GM23338 (cell line): ENCODE data around the gene SNX11. TPM values are rescaled to one million over a fixed set of nuclear protein-coding genes. Genes with fewer than 3 reads are reported as not detected.

Experiments
- ATAC-seq: fragments of 200-7000 bp; cut with Tn5 transposase; 3 replicates; pipeline ENCODE4 v1.9.1; 2020
- DNase-seq: peaks from one replicate; pipeline ENCODE4 v3.0.0-alpha.2; 2015; ENCODE audit warnings: low spot score
- H2AFZ ChIP-seq: fragments of 200-600 bp; sonication (generic); 2 replicates; pipeline ENCODE4 v1.8.0; 2016; ENCODE audit warnings: antibody characterized with exemption, mild to moderate bottlenecking, moderate library complexity
- H3F3A ChIP-seq: fragments of 200-600 bp; sonication (generic); replicated peaks from 2 replicates; pipeline ENCODE4 v1.8.0; 2017; ENCODE audit warnings: antibody characterized with exemption, mixed run types, low read depth
- H3K27ac ChIP-seq: fragments of 200-600 bp; sonication (generic); 2 replicates; pipeline ENCODE4 v1.6.1; 2016; ENCODE audit warnings: low read depth
- H3K27me3 ChIP-seq: fragments of 200-600 bp; sonication (generic); 2 replicates; pipeline ENCODE4 v1.8.0; 2016; ENCODE audit warnings: mild to moderate bottlenecking, mixed run types, moderate library complexity; ENCODE audit not compliant: insufficient read depth
- H3K36me3 ChIP-seq: fragments of 200-600 bp; sonication (generic); 2 replicates; pipeline ENCODE4 v1.8.0; 2016; ENCODE audit warnings: mild to moderate bottlenecking; ENCODE audit not compliant: insufficient read depth
- H3K4me1 ChIP-seq: fragments of 200-600 bp; sonication (generic); 2 replicates; pipeline ENCODE4 v1.8.0; 2016; ENCODE audit warnings: mild to moderate bottlenecking, moderate library complexity; ENCODE audit not compliant: insufficient read depth
- H3K4me2 ChIP-seq: fragments of 200-600 bp; sonication (generic); 2 replicates; pipeline ENCODE4 v1.7.1; 2017; ENCODE audit warnings: mixed run types
- H3K4me3 ChIP-seq: fragments of 200-600 bp; sonication (generic); 2 replicates; pipeline ENCODE4 v1.6.1; 2016; ENCODE audit warnings: mixed run types
- H3K79me2 ChIP-seq: fragments of 200-600 bp; sonication (generic); replicated peaks from 2 replicates; pipeline ENCODE4 v1.8.0; 2017; ENCODE audit warnings: mild to moderate bottlenecking; ENCODE audit not compliant: insufficient read depth
- H3K9me2 ChIP-seq: fragments of 200-600 bp; sonication (generic); 2 replicates; pipeline ENCODE4 v1.8.0; 2017; ENCODE audit not compliant: insufficient read depth
- H4K20me1 ChIP-seq: fragments of 200-600 bp; sonication (generic); replicated peaks from 2 replicates; pipeline ENCODE4 v1.8.0; 2017; ENCODE audit warnings: mild to moderate bottlenecking; ENCODE audit not compliant: insufficient read depth
- H3K27ac Mint-ChIP-seq: 2 replicates; pipeline ENCODE4 v1.8.0; 2020; ENCODE audit warnings: inconsistent platforms, mild to moderate bottlenecking, moderate library complexity, mixed read lengths
- H3K27me3 Mint-ChIP-seq: 3 replicates; pipeline ENCODE4 v1.8.0; 2022; ENCODE audit warnings: low read depth, mild to moderate bottlenecking, moderate library complexity, mixed read lengths, inconsistent platforms; ENCODE audit not compliant: insufficient read depth, poor library complexity
- H3K36me3 Mint-ChIP-seq: 3 replicates; pipeline ENCODE4 v1.8.0; 2021; ENCODE audit warnings: low read depth, mild to moderate bottlenecking, inconsistent platforms, moderate library complexity, mixed read lengths
- H3K4me1 Mint-ChIP-seq: 3 replicates; pipeline ENCODE4 v1.8.0; 2020; ENCODE audit warnings: mild to moderate bottlenecking, inconsistent platforms, mixed read lengths
- H3K4me3 Mint-ChIP-seq: 3 replicates; pipeline ENCODE4 v1.8.0; 2021; ENCODE audit warnings: moderate library complexity, mild to moderate bottlenecking, inconsistent platforms, mixed read lengths
- H3K9me3 Mint-ChIP-seq: 3 replicates; pipeline ENCODE4 v1.8.0; 2020; ENCODE audit warnings: moderate library complexity, mild to moderate bottlenecking, inconsistent platforms, mixed read lengths
- CREB1 ChIP-seq: fragments of 250-450 bp; sonication (Bioruptor Pico); IDR thresholded peaks from 2 replicates; pipeline ENCODE4 v1.5.0; 2020; ENCODE audit warnings: low read depth, mild to moderate bottlenecking, moderate library complexity
- EZH2 ChIP-seq: fragments of 200-600 bp; sonication (generic); IDR thresholded peaks from one replicate; pipeline ENCODE4 v1.8.0; 2017; ENCODE audit warnings: antibody characterized with exemption, mild to moderate bottlenecking, low read depth; ENCODE audit not compliant: unreplicated experiment
- EZH2phosphoT487 ChIP-seq: fragments of 200-600 bp; sonication (generic); IDR thresholded peaks from one replicate; pipeline ENCODE4 v1.8.1; 2018; ENCODE audit warnings: antibody characterized with exemption; ENCODE audit not compliant: unreplicated experiment
- JUNB ChIP-seq: IDR thresholded peaks from one replicate; pipeline ENCODE4 v1.6.1; 2016; ENCODE audit warnings: antibody characterized with exemption; ENCODE audit not compliant: unreplicated experiment
- NANOG ChIP-seq: IDR thresholded peaks from 2 replicates; pipeline ENCODE4 v1.6.1; 2016; ENCODE audit warnings: antibody characterized with exemption, borderline replicate concordance
- POLR2AphosphoS5 ChIP-seq: IDR thresholded peaks from 2 replicates; pipeline ENCODE4 v1.6.1; 2016; ENCODE audit warnings: antibody characterized with exemption, low read depth
- ZNF114 ChIP-seq: fragments of 250-450 bp; sonication (Bioruptor Pico); IDR thresholded peaks from 2 replicates; pipeline ENCODE4 v1.5.0; 2020; ENCODE audit warnings: mild to moderate bottlenecking, moderate library complexity
- ZNF331 ChIP-seq: fragments of 250-450 bp; sonication (Bioruptor Pico); IDR thresholded peaks from 2 replicates; pipeline ENCODE4 v1.5.0; 2020; ENCODE audit warnings: low read depth, mild to moderate bottlenecking, moderate library complexity
- polyA plus RNA-seq: library from polyadenylated mRNA; unstranded; fragments of >200 nt; fragmentation: Nextera tagmentation; extraction: Ambion mirVana; gene quantifications from 2 replicates; pipeline ENCODE4 v1.2.1, GENCODE V29; 2016
- total RNA-seq: library from RNA; depleted of rRNA; stranded (reverse); fragments of >200 nt; shearing (Covaris generic); gene quantifications from 2 replicates; pipeline ENCODE4 v1.2.3, GENCODE V29; 2014
- TF ChIP-seq, protein P1 (sequence below): IDR thresholded peaks from one replicate; pipeline ENCODE4 v1.6.1; 2018; ENCODE audit warnings: antibody characterized with exemption; ENCODE audit not compliant: unreplicated experiment
- TF ChIP-seq, protein P2 (sequence below), 2 experiments: fragments of 200-600 bp in 1 of 2; sonication (generic) in 1 of 2; conservative IDR thresholded peaks; 2 replicates each; pipeline versions ENCODE4 v1.5.1 to v1.6.1; 2016 to 2017; ENCODE audit warnings: antibody characterized with exemption in 2 of 2, low read depth in 2 of 2, mild to moderate bottlenecking in 2 of 2, moderate library complexity in 1 of 2
- TF ChIP-seq, protein P3 (sequence below): fragments of 250-450 bp; sonication (Bioruptor Pico); IDR thresholded peaks from 2 replicates; pipeline ENCODE4 v1.5.0; 2020; ENCODE audit warnings: mild to moderate bottlenecking, moderate library complexity
- TF ChIP-seq, protein P4 (sequence below): IDR thresholded peaks from 2 replicates; pipeline ENCODE4 v1.6.1; 2016; ENCODE audit warnings: antibody characterized with exemption

Gene SNX11
- total and polyA plus RNA-seq, 2 experiments from 2014 or later: 7.9 to 16.3 TPM

DNA sequence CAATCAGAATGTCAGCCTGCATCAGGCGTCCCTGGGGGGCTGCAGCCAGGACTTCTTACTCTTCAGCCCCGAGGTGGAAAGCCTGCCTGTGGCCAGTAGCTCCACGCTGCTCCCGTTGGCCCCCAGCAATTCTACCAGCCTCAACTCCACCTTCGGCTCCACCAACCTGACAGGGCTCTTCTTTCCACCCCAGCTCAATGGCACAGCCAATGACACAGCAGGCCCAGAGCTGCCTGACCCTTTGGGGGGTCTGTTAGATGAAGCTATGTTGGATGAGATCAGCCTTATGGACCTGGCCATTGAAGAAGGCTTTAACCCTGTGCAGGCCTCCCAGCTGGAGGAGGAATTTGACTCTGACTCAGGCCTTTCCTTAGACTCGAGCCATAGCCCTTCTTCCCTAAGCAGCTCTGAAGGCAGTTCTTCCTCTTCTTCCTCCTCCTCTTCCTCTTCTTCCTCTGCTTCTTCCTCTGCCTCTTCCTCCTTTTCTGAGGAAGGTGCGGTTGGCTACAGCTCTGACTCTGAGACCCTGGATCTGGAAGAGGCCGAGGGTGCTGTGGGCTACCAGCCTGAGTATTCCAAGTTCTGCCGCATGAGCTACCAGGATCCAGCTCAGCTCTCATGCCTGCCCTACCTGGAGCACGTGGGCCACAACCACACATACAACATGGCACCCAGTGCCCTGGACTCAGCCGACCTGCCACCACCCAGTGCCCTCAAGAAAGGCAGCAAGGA, 49.0 kb upstream of the SNX11 start:
- H3K4me3 ChIP-seq: no peak overlapping the region
- Mint-ChIP-seq H3K27ac (peak overlapping the region; percentile 100), H3K4me1 (peaks cover 56% of the 10 kb centered on the region), H3K36me3 (peaks cover 82% of the 10 kb centered on the region), H3K9me3 (no peaks in the 10 kb centered on the region), H3K27me3 (peaks cover 32% of the 10 kb centered on the region), H3K4me3 (peak overlapping the region; percentile 20; the same call in 1 of the 3 replicates)
- no peaks in the 10 kb centered on the region for H3K27me3 ChIP-seq
- peaks cover 24% of the 10 kb centered on the region for H3K4me1 ChIP-seq
- TF ChIP-seq, protein P1, sequence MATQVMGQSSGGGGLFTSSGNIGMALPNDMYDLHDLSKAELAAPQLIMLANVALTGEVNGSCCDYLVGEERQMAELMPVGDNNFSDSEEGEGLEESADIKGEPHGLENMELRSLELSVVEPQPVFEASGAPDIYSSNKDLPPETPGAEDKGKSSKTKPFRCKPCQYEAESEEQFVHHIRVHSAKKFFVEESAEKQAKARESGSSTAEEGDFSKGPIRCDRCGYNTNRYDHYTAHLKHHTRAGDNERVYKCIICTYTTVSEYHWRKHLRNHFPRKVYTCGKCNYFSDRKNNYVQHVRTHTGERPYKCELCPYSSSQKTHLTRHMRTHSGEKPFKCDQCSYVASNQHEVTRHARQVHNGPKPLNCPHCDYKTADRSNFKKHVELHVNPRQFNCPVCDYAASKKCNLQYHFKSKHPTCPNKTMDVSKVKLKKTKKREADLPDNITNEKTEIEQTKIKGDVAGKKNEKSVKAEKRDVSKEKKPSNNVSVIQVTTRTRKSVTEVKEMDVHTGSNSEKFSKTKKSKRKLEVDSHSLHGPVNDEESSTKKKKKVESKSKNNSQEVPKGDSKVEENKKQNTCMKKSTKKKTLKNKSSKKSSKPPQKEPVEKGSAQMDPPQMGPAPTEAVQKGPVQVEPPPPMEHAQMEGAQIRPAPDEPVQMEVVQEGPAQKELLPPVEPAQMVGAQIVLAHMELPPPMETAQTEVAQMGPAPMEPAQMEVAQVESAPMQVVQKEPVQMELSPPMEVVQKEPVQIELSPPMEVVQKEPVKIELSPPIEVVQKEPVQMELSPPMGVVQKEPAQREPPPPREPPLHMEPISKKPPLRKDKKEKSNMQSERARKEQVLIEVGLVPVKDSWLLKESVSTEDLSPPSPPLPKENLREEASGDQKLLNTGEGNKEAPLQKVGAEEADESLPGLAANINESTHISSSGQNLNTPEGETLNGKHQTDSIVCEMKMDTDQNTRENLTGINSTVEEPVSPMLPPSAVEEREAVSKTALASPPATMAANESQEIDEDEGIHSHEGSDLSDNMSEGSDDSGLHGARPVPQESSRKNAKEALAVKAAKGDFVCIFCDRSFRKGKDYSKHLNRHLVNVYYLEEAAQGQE: no peak
- TF ChIP-seq EZH2phosphoT487 (no peak), CREB1 (CRISPR knock-in tag) (no peak), ZNF114 (CRISPR knock-in tag) (no peak), JUNB (no peak), NANOG (no peak), EZH2 (no peak), POLR2AphosphoS5 (no peak), ZNF331 (CRISPR knock-in tag) (no peak)
- TF ChIP-seq, protein P2, sequence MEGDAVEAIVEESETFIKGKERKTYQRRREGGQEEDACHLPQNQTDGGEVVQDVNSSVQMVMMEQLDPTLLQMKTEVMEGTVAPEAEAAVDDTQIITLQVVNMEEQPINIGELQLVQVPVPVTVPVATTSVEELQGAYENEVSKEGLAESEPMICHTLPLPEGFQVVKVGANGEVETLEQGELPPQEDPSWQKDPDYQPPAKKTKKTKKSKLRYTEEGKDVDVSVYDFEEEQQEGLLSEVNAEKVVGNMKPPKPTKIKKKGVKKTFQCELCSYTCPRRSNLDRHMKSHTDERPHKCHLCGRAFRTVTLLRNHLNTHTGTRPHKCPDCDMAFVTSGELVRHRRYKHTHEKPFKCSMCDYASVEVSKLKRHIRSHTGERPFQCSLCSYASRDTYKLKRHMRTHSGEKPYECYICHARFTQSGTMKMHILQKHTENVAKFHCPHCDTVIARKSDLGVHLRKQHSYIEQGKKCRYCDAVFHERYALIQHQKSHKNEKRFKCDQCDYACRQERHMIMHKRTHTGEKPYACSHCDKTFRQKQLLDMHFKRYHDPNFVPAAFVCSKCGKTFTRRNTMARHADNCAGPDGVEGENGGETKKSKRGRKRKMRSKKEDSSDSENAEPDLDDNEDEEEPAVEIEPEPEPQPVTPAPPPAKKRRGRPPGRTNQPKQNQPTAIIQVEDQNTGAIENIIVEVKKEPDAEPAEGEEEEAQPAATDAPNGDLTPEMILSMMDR (conservative IDR thresholded peaks at IDR 0.05; ENCODE audit: low read depth in 2 of 2): no peak
- TF ChIP-seq, protein P3, sequence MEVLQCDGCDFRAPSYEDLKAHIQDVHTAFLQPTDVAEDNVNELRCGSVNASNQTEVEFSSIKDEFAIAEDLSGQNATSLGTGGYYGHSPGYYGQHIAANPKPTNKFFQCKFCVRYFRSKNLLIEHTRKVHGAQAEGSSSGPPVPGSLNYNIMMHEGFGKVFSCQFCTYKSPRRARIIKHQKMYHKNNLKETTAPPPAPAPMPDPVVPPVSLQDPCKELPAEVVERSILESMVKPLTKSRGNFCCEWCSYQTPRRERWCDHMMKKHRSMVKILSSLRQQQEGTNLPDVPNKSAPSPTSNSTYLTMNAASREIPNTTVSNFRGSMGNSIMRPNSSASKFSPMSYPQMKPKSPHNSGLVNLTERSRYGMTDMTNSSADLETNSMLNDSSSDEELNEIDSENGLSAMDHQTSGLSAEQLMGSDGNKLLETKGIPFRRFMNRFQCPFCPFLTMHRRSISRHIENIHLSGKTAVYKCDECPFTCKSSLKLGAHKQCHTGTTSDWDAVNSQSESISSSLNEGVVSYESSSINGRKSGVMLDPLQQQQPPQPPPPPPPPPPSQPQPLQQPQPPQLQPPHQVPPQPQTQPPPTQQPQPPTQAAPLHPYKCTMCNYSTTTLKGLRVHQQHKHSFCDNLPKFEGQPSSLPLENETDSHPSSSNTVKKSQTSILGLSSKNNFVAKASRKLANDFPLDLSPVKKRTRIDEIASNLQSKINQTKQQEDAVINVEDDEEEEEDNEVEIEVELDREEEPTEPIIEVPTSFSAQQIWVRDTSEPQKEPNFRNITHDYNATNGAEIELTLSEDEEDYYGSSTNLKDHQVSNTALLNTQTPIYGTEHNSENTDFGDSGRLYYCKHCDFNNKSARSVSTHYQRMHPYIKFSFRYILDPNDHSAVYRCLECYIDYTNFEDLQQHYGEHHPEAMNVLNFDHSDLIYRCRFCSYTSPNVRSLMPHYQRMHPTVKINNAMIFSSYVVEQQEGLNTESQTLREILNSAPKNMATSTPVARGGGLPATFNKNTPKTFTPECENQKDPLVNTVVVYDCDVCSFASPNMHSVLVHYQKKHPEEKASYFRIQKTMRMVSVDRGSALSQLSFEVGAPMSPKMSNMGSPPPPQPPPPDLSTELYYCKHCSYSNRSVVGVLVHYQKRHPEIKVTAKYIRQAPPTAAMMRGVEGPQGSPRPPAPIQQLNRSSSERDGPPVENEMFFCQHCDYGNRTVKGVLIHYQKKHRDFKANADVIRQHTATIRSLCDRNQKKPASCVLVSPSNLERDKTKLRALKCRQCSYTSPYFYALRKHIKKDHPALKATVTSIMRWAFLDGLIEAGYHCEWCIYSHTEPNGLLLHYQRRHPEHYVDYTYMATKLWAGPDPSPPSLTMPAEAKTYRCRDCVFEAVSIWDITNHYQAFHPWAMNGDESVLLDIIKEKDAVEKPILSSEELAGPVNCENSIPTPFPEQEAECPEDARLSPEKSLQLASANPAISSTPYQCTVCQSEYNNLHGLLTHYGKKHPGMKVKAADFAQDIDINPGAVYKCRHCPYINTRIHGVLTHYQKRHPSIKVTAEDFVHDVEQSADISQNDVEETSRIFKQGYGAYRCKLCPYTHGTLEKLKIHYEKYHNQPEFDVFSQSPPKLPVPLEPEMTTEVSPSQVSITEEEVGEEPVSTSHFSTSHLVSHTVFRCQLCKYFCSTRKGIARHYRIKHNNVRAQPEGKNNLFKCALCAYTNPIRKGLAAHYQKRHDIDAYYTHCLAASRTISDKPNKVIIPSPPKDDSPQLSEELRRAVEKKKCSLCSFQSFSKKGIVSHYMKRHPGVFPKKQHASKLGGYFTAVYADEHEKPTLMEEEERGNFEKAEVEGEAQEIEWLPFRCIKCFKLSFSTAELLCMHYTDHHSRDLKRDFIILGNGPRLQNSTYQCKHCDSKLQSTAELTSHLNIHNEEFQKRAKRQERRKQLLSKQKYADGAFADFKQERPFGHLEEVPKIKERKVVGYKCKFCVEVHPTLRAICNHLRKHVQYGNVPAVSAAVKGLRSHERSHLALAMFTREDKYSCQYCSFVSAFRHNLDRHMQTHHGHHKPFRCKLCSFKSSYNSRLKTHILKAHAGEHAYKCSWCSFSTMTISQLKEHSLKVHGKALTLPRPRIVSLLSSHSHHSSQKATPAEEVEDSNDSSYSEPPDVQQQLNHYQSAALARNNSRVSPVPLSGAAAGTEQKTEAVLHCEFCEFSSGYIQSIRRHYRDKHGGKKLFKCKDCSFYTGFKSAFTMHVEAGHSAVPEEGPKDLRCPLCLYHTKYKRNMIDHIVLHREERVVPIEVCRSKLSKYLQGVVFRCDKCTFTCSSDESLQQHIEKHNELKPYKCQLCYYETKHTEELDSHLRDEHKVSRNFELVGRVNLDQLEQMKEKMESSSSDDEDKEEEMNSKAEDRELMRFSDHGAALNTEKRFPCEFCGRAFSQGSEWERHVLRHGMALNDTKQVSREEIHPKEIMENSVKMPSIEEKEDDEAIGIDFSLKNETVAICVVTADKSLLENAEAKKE: no peak
- TF ChIP-seq, protein P4, sequence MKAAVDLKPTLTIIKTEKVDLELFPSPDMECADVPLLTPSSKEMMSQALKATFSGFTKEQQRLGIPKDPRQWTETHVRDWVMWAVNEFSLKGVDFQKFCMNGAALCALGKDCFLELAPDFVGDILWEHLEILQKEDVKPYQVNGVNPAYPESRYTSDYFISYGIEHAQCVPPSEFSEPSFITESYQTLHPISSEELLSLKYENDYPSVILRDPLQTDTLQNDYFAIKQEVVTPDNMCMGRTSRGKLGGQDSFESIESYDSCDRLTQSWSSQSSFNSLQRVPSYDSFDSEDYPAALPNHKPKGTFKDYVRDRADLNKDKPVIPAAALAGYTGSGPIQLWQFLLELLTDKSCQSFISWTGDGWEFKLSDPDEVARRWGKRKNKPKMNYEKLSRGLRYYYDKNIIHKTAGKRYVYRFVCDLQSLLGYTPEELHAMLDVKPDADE: no peak
- peaks cover 48% of the 10 kb centered on the region for H3F3A ChIP-seq
- no peak for DNase-seq
- no peak overlapping the region for H3K4me2 ChIP-seq
- H3K9me2 ChIP-seq: no peaks in the 10 kb centered on the region
- H3K79me2 ChIP-seq: peaks cover 51% of the 10 kb centered on the region
- H2AFZ ChIP-seq: no peak overlapping the region
- peaks cover 30% of the 10 kb centered on the region for H4K20me1 ChIP-seq
- peaks cover 56% of the 10 kb centered on the region for H3K36me3 ChIP-seq
- ATAC-seq: no peak
- H3K27ac ChIP-seq: 0 out of 2 replicates have a peak overlapping the region, but pooled peaks have one; percentile 39
